ENCODE data around the gene ACAD9.
"Not testable (repeated sequence)": the region's sequence is repeated elsewhere in the genome, so short reads cannot be mapped to it uniquely, and the experiment has no call there.

The ACAD9 gene

GRCh38 chr3:128902426-128902825 is 23.0 kb downstream of the ACAD9 start:
- no peak for DNase-seq

- DNase-seq: no peak
Observed at GRCh38 chr3:128903501-128903900, 24.1 kb downstream of the ACAD9 start.

- DNase-seq: no peak
Observed at GRCh38 chr3:128906031-128906803, 26.8 kb downstream of the ACAD9 start.

GRCh38 chr3:128906804-128907525 is 27.5 kb downstream of the ACAD9 start:
- DNase-seq: no peak

GRCh38 chr3:128907706-128908445 is 28.5 kb downstream of the ACAD9 start:
- DNase-seq: no peak

GRCh38 chr3:128908951-128909350 is 29.5 kb downstream of the ACAD9 start:
- no peak for DNase-seq

GRCh38 chr3:128910006-128910405 is 30.6 kb downstream of the ACAD9 start:
- no peak for DNase-seq

- DNase-seq: no peak
Observed at GRCh38 chr3:128911911-128912310, 32.5 kb downstream of the ACAD9 start.

- no peak for DNase-seq
Observed at GRCh38 chr3:128914966-128915645, 35.7 kb downstream of the ACAD9 start.

GRCh38 chr3:128917291-128917690 is 37.9 kb downstream of the ACAD9 start:
- DNase-seq: no peak

GRCh38 chr3:128919988-128920387 is 40.6 kb downstream of the ACAD9 start:
- no peak for DNase-seq

GRCh38 chr3:128922804-128923459 is 43.5 kb downstream of the ACAD9 start:
- DNase-seq: no peak

- no peak for DNase-seq
Observed at GRCh38 chr3:128923576-128923975, 44.2 kb downstream of the ACAD9 start.

GRCh38 chr3:128923986-128924385 is 44.6 kb downstream of the ACAD9 start:
- not testable (repeated sequence) for DNase-seq

GRCh38 chr3:128929364-128929763 is 49.9 kb downstream of the ACAD9 start:
- DNase-seq: no peak

GRCh38 chr3:128931046-128931445 is 51.6 kb downstream of the ACAD9 start:
- DNase-seq: no peak

- DNase-seq: no peak
Observed at GRCh38 chr3:128932516-128933212, 53.2 kb downstream of the ACAD9 start.

GRCh38 chr3:128933213-128933921 is 53.9 kb downstream of the ACAD9 start:
- no peak for DNase-seq

GRCh38 chr3:128933922-128934253 is 54.5 kb downstream of the ACAD9 start:
- DNase-seq: no peak

- DNase-seq: no peak
Observed at GRCh38 chr3:128935922-128936321, 56.5 kb downstream of the ACAD9 start.

GRCh38 chr3:128936341-128936740 is 56.9 kb downstream of the ACAD9 start:
- no peak for DNase-seq
